Amygdala (tissue), 56 donors: ENCODE measurements around the gene CT83.

Source experiments
- DNase-seq, 56 donors: peaks; one replicate each; lab custom pipeline; 2025; lab: John Stamatoyannopoulos, UW

CT83 gene

GRCh38 chrX:116462822-116463221, at the start of gene CT83:
Gene CT83, minus strand, starts transcription at chrX:116462976. Its CDS starts 120 bp downstream, at chrX:116462856.
- no peak for DNase-seq

GRCh38 chrX:116499780-116500179, 37.0 kb upstream of the CT83 start:
- DNase-seq, result no peak

- no peak for DNase-seq
Measured at GRCh38 chrX:116493271-116493670, 30.5 kb upstream of the CT83 start.

GRCh38 chrX:116490104-116490503, 27.3 kb upstream of the CT83 start:
- DNase-seq, result no peak

GRCh38 chrX:116480059-116480458, 17.3 kb upstream of the CT83 start:
- DNase-seq, result no peak

GRCh38 chrX:116449156-116449555, 13.6 kb downstream of the CT83 start:
- no peak for DNase-seq

GRCh38 chrX:116436358-116436816, 26.4 kb downstream of the CT83 start, which contains the start of gene SLC6A14:
Gene SLC6A14, plus strand, starts transcription at chrX:116436606. Its CDS starts 104 bp downstream, at chrX:116436710.
- DNase-seq, result no peak

GRCh38 chrX:116435597-116435996, 27.2 kb downstream of the CT83 start:
- DNase-seq, result no peak

GRCh38 chrX:116427978-116428377, 34.8 kb downstream of the CT83 start:
- no peak for DNase-seq

GRCh38 chrX:116417968-116418367, 44.8 kb downstream of the CT83 start:
- DNase-seq, result no peak

- DNase-seq, result no peak
Measured at GRCh38 chrX:116417214-116417613, 45.6 kb downstream of the CT83 start.

GRCh38 chrX:116413273-116413672, 49.5 kb downstream of the CT83 start:
- no peak for DNase-seq
